D341Med (cell line): Measurements from ENCODE around the gene CST5.
"Not testable (repeated sequence)": the region's sequence is repeated elsewhere in the genome, so short reads cannot be mapped to it uniquely, and the experiment has no call there.

Source experiments
- DNase-seq: peaks from one replicate; pipeline ENCODE4 v3.0.0; 2012; ENCODE audit warnings: low spot score

CST5 gene, protein sequence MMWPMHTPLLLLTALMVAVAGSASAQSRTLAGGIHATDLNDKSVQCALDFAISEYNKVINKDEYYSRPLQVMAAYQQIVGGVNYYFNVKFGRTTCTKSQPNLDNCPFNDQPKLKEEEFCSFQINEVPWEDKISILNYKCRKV

GRCh38 chr20:23879328-23879798, at the start of gene CST5:
Gene CST5, minus strand, starts transcription at chr20:23879748. Its CDS starts 72 bp downstream, at chr20:23879676.
- DNase-seq, result peak; percentile 5

GRCh38 chr20:23928788-23929187, 49.2 kb upstream of the CST5 start:
- no peak for DNase-seq

DNA sequence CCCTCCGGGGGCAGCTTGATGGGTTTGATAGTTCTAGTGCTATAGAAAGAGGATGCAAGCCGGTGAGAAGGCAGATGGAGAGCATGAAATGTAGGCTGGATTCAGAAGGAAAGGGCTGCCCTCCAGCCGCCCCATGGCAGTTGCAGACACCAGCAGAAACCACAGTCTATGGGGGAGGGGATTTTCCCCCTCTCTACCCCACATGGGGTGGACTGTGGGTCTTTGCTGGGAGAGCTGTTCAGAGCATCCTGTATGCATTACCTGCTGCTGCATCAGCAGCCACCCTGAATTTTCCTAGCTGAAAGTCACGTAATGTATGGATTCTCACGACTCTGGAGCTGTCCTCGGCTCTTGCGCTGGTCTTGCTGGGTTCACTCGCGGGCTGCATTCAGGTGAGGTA, 48.8 kb upstream of the CST5 start:
- no peak for DNase-seq

DNA sequence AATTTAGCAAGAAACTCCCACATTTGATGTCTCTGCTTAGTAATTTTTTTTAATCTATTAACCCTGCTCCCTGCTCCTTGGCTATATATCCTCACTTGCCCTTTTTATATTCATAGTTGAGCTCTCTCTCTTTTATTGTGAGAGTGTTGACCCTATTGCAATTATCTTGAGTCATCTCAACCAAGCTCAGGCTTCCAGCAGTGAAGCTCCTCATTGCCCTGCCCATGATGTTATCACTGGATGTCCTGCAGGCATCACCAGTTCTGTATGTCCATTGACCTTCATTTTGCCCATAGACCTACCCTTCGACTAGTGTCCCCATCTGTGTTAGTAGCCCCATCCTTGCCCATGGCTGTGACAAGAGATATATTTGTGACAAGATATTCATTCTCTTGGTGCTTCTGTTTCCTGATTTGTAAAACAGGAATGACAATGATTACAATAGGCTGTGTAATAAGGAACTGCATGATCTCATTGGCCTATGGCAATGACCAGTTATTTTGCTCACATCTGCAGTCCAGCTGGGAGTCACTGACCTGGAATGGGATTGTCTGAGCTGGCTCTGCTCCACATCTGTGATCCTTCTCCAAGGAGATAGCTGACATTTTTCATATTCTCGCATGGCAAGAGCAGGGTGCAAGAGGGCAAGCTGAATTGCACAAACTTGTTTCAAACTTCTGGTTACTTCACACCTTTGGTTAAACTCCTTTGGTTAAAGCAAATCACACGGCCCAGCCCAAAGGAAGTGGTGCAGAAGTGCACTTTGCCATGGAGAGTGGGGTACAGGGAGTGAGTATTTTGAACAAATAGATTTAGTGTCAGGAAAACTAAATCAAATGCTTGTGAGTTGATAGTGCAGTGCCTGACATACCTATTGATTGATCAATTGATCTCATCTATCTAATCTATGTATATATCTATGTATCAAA, 47.7 kb upstream of the CST5 start:
- DNase-seq, result no peak

- no peak for DNase-seq
Observed at GRCh38 chr20:23926526-23926880, 47.0 kb upstream of the CST5 start.

- no peak for DNase-seq
Observed at GRCh38 chr20:23925789-23926525, 46.4 kb upstream of the CST5 start.

GRCh38 chr20:23924751-23925150, 45.2 kb upstream of the CST5 start:
- DNase-seq, result no peak

DNA sequence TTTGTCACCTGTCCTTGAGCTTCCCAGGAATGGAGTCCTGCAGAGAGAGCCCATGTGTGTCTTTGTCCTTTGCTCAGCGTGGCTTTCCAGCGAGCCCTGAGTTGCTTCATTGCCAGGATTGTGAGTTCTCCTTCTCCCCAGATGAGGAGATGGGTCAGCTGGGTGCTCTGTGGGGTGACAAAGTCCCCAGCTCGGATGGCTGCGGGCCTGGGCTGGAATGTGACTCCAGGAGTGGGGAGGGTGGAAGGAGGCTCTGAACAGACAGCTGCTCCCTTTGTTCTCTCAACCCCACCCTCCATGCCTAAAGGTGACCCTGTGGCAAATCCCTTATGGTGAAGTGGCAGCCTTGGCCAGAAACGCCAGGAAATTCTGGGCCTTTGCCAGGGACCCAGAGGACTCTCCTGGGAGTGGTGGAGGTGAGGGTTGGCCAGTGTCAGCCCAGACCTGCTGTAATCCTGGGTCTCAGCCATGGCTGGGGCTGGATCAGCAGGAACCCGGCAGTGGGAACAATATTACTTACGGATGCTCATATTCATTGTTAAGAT, 44.4 kb upstream of the CST5 start:
- DNase-seq, result no peak

DNA sequence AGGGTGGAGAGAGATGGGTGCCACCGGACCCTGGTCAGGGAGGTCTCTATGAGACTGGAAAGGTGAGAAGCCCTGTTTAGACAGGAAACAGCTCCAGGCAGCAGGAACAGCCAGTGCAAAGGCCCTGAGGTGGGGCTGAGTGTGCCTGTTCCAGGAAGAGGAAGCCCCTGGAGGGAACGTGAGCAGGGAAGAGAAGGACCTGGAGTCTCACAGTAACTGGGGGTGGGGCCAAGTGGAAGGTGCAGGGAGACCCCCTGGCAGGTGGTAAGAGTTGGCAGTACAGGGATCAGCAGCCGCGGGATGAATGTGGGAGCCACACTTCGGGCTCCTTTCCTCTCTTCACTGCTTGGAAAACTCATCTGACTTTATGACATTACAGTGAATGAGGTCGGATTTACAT, 43.8 kb upstream of the CST5 start:
- no peak for DNase-seq

DNA sequence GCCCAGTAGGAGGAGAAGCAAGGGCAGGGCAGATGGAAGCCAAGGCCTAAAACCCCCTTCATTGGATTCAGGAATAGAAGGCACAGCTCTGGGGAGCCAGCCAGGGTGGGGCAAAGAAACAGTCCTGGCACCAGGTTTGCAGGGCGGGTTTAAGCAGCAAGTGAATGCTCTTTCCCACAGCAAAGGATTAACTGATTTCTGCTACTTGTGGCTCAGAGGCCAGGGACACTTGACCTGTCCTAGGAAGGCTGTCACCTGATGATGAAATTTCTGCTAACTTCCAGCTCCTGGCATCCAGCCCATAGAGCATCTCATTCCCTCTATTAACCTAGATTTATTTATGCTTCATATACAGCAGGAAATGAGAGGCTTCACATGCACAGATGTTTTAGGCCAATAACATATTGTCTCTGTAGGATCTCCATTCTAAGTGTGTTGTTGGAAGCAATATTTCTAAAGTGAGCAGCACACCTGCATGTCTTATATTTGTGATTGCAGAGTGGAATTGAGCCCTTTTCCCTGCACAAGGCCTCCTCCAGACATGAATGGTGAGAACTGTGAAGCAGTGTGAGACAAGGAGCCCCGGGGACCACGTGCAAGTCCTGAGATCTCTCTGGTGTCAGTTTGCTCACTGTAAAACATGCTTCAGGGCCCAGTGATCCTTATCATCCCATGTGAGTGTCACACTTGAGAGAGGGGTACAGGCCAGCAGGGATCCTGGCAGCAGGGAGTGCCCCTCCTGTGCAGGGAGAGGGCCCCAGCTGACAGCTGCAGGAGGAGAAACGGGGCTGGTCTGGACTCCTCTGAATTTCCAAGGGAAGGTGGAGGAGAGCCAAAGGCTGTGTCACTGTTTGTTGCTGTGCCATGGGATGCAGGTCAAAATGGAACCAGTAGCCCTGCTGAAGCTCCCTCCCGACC, 41.1 kb upstream of the CST5 start:
- no peak for DNase-seq

DNA sequence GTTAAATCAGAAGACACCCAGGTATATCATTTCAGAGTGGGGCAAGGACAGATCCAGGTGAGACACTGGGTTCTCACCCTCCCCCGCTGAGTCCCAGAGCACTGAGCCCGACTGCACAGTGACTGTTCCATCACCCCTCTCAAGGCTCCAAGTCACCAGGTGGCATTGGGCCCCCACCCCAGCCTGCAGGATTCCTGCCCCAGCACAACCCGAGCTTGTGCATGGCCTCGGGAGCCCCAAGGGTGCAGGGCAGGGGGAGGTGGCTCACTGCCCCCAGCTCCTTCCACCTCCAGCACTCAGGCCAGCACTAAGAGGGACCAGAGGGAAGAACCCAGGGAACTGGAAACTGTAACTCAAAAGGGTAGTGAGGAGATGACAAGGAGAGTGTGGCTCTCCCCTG, 39.3 kb upstream of the CST5 start:
- no peak for DNase-seq

- no peak for DNase-seq
Observed at GRCh38 chr20:23918101-23918862, 38.7 kb upstream of the CST5 start.

GRCh38 chr20:23917024-23917725, 37.6 kb upstream of the CST5 start:
- no peak for DNase-seq

- DNase-seq, result no peak
Observed at GRCh38 chr20:23915844-23916243, 36.3 kb upstream of the CST5 start.

GRCh38 chr20:23914469-23914868, 34.9 kb upstream of the CST5 start:
- not testable (repeated sequence) for DNase-seq

- DNase-seq, result no peak
Observed at GRCh38 chr20:23910210-23910609, 30.7 kb upstream of the CST5 start.

GRCh38 chr20:23909390-23909789, 29.8 kb upstream of the CST5 start:
- DNase-seq, result no peak

- DNase-seq, result no peak
Observed at GRCh38 chr20:23907579-23907978, 28.0 kb upstream of the CST5 start.

DNA sequence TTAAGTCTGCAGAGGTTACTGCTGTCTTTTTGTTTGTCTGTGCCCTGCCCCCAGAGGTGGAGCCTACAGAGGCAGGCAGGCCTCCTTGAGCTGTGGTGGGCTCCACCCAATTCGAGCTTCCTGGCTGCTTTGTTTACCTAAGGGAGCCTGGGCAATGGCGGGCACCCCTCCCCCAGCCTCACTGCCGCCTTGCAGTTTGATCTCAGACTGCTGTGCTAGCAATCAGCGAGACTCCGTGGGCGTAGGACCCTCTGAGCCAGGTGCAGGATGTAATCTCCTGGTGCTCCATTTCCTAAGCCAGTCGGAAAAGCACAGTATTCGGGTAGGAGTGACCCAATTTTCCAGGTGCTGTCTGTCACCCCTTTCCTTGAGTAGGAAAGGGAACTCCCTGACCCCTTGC, 22.8 kb upstream of the CST5 start:
- not testable (repeated sequence) for DNase-seq

- DNase-seq, result not testable (repeated sequence)
Observed at GRCh38 chr20:23890867-23891266, 11.3 kb upstream of the CST5 start.
